Ovary (tissue), 3 donors: Measurements from ENCODE around the gene EPN3.

Source experiments
- EP300 ChIP-seq: sonication (generic); formaldehyde crosslinking; IDR thresholded peaks from one replicate; pipeline ENCODE4 v1.6.1; 2017; ENCODE audit warnings: antibody characterized with exemption
- POLR2A ChIP-seq: fragments of 450-650 bp; IDR thresholded peaks from one replicate; pipeline ENCODE4 v1.6.1; 2017; ENCODE audit warnings: antibody characterized with exemption, mild to moderate bottlenecking, moderate library complexity
- TF ChIP-seq, protein P1 (sequence below), 3 donors: fragments of 450-650 bp in 2 of 3; fragments of 200-600 bp in 1 of 3; IDR thresholded peaks; one replicate each; pipeline versions ENCODE4 v1.5.1 to v1.8.0; 2016 to 2022; ENCODE audit warnings: antibody characterized with exemption in 3 of 3, mild to moderate bottlenecking in 1 of 3
- donor health status: DM: no; HTN: no; CAD: no.

DNA sequence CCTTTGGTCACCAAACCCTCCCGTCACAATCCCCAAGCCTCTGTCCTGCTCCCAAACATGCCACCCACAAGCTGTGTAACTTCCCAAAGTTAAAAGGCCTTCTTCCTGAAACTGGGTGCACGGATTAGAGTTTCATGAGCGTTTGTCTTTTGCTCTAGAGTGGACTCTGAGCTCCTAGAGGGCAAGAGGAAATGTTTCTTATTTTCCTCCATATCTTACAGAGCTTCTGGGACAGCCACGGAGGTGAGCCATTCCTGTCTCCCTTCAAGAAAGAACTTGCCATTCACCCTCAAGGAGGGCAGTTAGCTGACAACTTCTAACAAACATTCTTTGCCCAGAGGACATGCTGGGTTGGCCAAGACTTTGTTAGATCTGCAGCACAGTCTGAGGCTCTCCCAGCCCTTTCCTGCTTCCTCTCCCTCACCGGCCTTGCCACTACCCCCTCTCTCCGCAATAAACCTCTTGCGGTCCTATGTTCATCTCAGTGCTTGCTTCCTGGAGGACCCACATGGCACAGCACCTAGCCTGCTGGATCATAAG, 26.9 kb upstream of the EPN3 start:
- TF ChIP-seq, protein P1, sequence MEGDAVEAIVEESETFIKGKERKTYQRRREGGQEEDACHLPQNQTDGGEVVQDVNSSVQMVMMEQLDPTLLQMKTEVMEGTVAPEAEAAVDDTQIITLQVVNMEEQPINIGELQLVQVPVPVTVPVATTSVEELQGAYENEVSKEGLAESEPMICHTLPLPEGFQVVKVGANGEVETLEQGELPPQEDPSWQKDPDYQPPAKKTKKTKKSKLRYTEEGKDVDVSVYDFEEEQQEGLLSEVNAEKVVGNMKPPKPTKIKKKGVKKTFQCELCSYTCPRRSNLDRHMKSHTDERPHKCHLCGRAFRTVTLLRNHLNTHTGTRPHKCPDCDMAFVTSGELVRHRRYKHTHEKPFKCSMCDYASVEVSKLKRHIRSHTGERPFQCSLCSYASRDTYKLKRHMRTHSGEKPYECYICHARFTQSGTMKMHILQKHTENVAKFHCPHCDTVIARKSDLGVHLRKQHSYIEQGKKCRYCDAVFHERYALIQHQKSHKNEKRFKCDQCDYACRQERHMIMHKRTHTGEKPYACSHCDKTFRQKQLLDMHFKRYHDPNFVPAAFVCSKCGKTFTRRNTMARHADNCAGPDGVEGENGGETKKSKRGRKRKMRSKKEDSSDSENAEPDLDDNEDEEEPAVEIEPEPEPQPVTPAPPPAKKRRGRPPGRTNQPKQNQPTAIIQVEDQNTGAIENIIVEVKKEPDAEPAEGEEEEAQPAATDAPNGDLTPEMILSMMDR (IDR thresholded peaks at IDR 0.05) = no peak
- TF ChIP-seq POLR2A (no peak), EP300 (no peak)
